PC-9 (cell line): ENCODE measurements around the gene ELOVL5.

Source experiments
- CTCF ChIP-seq: fragments of 200-600 bp; sonication (generic); conservative IDR thresholded peaks from 2 replicates; pipeline ENCODE4 v1.6.1; 2017; ENCODE audit warnings: mixed run types, antibody characterized with exemption, mild to moderate bottlenecking, moderate library complexity
- EZH2 ChIP-seq: fragments of 200-600 bp; sonication (generic); IDR thresholded peaks from 2 replicates; pipeline ENCODE4 v1.8.0; 2017; ENCODE audit warnings: antibody characterized with exemption, low read depth

- TF ChIP-seq CTCF = no peak
- no peak for TF ChIP-seq EZH2
Measured at GRCh38 chr6:53377289-53377688, 28.5 kb upstream of the ELOVL5 start.
